GM12878 (cell line): ENCODE measurements around the gene BRD1. TPM values are rescaled to one million over a fixed set of nuclear protein-coding genes. Genes with fewer than 3 reads are reported as not detected.

Experiments used
- ATAC-seq: fragments of 200-7000 bp; cut with Tn5 transposase; 3 replicates; pipeline ENCODE4 v1.9.1; 2020; ENCODE audit warnings: mild to moderate bottlenecking, moderate library complexity
- BruUV-seq: library from RNA; stranded (reverse); fragments of 400-500 nt; replicated peaks from 2 replicates; lab custom pipeline; 2021; lab: Mats Ljungman, UMichigan
- CTCF ChIA-PET: fragments of 300-600 bp; sonication (Branson Sonifier 250); formaldehyde crosslinking; extraction: SDS; loops from one replicate; lab custom pipeline; 2021; ENCODE audit warnings: inconsistent platforms; lab: Yijun Ruan, JAX
- POLR2A ChIA-PET: fragments of 350-600 bp; formaldehyde crosslinking; extraction: SDS; loops from one replicate; lab custom pipeline; 2021; ENCODE audit warnings: inconsistent platforms; lab: Charles Lee
- RAD21 ChIA-PET: fragments of 300-600 bp; sonication (Branson Sonifier 250); formaldehyde crosslinking; loops from one replicate; lab custom pipeline; 2023; ENCODE audit warnings: antibody characterized with exemption; ENCODE audit not compliant: unreplicated experiment; lab: Charles Lee
- SMC1A ChIA-PET: fragments of 300-600 bp; sonication (Branson Sonifier 250); formaldehyde crosslinking; loops from one replicate; lab custom pipeline; 2023; ENCODE audit not compliant: unreplicated experiment, uncharacterized antibody; lab: Charles Lee
- DNase-seq: peaks from one replicate; pipeline ENCODE4 v3.0.0-alpha.2; 2011; ENCODE audit warnings: low read depth, low spot score
- FAIRE-seq: peaks from 3 replicates; lab custom pipeline; 2011; peaks lifted over from hg19 to GRCh38; lab: Jason Lieb, UNC
- H2AFZ ChIP-seq: 2 replicates; pipeline ENCODE4 v1.6.0; 2011; ENCODE audit warnings: low read depth, low read length, control low read depth; ENCODE audit not compliant: control insufficient read depth
- H3K27ac ChIP-seq: 2 replicates; pipeline ENCODE4 v1.5.1; 2011; ENCODE audit warnings: control low read depth; ENCODE audit not compliant: control insufficient read depth, insufficient read depth
- H3K27me3 ChIP-seq, 2 experiments: replicated peaks in 1 of 2; 2 replicates each; pipeline versions ENCODE4 v1.6.0 to v1.6.1; 2011; ENCODE audit warnings: low read length in 1 of 2; ENCODE audit not compliant: control insufficient read depth in 2 of 2, insufficient read depth in 2 of 2
- H3K36me3 ChIP-seq, 2 experiments: 2 replicates each; pipeline ENCODE4 v1.5.1; 2011; ENCODE audit warnings: low read length in 1 of 2; ENCODE audit not compliant: control insufficient read depth in 2 of 2, insufficient read depth in 2 of 2
- H3K4me1 ChIP-seq: 2 replicates; pipeline ENCODE4 v1.6.1; 2011; ENCODE audit warnings: mild to moderate bottlenecking, low read length, moderate library complexity, mixed read lengths; ENCODE audit not compliant: control insufficient read depth, insufficient read depth
- H3K4me2 ChIP-seq: 2 replicates; pipeline ENCODE4 v1.6.0; 2011; ENCODE audit warnings: control low read depth; ENCODE audit not compliant: control insufficient read depth, insufficient read depth
- H3K4me3 ChIP-seq: fragments of 200-600 bp; sonication (generic); 2 replicates; pipeline ENCODE4 v1.5.1; 2016
- H3K79me2 ChIP-seq: 2 replicates; pipeline ENCODE4 v1.6.0; 2011; ENCODE audit warnings: low read length; ENCODE audit not compliant: control insufficient read depth, insufficient read depth
- H3K9ac ChIP-seq: 2 replicates; pipeline ENCODE4 v1.8.0; 2011; ENCODE audit warnings: low read length, control low read depth, mixed read lengths; ENCODE audit not compliant: control insufficient read depth, insufficient read depth
- H3K9me3 ChIP-seq: replicated peaks from 3 replicates; pipeline ENCODE4 v1.5.1; 2011; ENCODE audit warnings: mild to moderate bottlenecking, low read length; ENCODE audit not compliant: control insufficient read depth, insufficient read depth
- H4K20me1 ChIP-seq: 2 replicates; pipeline ENCODE4 v1.6.0; 2011; ENCODE audit not compliant: control insufficient read depth, insufficient read depth
- POLR2A ChIP-seq: IDR thresholded peaks from 2 replicates; pipeline ENCODE4 v1.6.1; 2011; ENCODE audit warnings: low read depth, mild to moderate bottlenecking, low read length
- WGBS: methylation state at CpG from one replicate; pipeline ENCODE4 v1.1.6; 2016; ENCODE audit warnings: low lambda C conversion rate; ENCODE audit not compliant: insufficient replicate concordance, insufficient coverage; ENCODE audit errors: missing lambda C conversion rate; 5-methylcytosine and 5-hydroxymethylcytosine counted together
- in situ Hi-C: fragments of 300-500 bp; cut with MboI; formaldehyde crosslinking; loops from 9 replicates; pipeline ENCODE4 v1.14.3; 2018; ENCODE audit warnings: mixed read lengths
- intact Hi-C: fragments of 100-400 bp; cut with micrococcal nuclease; formaldehyde crosslinking; loops from one replicate; pipeline ENCODE4 v1.14.2; 2022; ENCODE audit not compliant: unreplicated experiment
- polyA plus RNA-seq, 11 experiments: library from polyadenylated mRNA; depleted of rRNA in 4 of 11; unstranded in 6 of 11; stranded (reverse) in 5 of 11; fragments of >200 nt; fragmentation: Nextera tagmentation in 4 of 11; fragmentation: Illumina TruSeq in 1 of 11; extraction: Ambion mirVana in 4 of 11; extraction: Trizol in 1 of 11; gene quantifications; 1 replicate in 1 of 11; 2 replicates in 10 of 11; pipeline versions ENCODE4 v1.2.1 to v1.2.3, GENCODE V29; 2011 to 2016; ENCODE audit warnings: inconsistent platforms in 2 of 11, missing spikeins in 2 of 11, low read depth in 1 of 11
- total RNA-seq, 4 experiments: library from RNA; depleted of rRNA in 3 of 4; stranded (reverse); fragments of >200 nt in 3 of 4; fragmentation: Illumina TruSeq in 1 of 4; extraction: Trizol in 1 of 4; gene quantifications; 2 replicates each; pipeline versions ENCODE4 v1.2.1 to v1.2.3, GENCODE V29; 2013 to 2021
- TF ChIP-seq, protein P1 (sequence below): fragments of 450-650 bp; IDR thresholded peaks from 2 replicates; pipeline ENCODE4 v1.6.1; 2017; ENCODE audit warnings: mild to moderate bottlenecking

Gene BRD1
- total and polyA plus RNA-seq, 10 of the 15 experiments (the other 5 are each of a cell fraction or from before 2014, with no cell fraction given) = 0.90 to 26.4 (median 7.1) TPM

DNA sequence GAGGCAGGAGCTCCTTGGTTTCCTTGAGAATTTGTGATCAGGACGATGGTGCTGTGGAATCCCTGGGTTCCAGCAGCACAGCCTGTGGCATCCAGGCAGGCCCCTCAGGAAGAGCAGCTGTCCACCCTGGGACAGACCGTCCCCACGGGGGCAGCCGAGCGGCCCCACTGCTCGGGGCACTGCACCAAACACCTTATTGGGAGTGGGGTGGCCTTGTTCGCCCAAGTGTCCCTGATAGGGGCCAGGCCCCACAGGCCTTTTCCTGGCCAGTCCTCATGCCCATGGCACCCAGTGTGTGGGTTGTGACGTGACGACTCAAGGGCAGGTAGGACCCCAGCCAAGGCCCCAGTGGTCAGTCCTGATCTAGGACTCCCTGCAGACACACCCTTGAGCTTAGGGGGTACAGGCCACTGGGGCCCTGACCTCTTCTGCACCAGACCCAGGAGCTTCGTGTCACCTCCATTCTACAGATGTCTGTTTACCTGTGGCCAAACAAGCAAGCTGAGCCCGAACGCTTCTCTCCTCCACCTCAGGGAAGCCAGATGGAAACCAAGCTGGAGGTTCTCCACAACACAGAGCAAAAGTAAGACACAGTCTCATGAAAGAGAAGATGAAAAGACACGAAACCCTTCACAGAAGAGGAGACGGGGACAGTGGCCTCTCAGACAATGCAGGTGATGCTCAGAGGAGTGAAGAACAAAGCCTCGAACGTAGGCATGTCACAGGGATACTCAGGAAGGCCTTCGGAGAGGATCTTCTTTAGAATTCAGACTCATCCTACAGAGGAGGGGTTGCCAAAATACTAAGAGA is 1.6 kb upstream of the BRD1 start:
- Histone ChIP-seq H4K20me1 (peaks cover 8% of the 10 kb centered on the region), H3K4me1 (peaks cover 32% of the 10 kb centered on the region), H2AFZ (peak overlapping the region; percentile 47; the same call in 1 of the 2 replicates), H3K79me2 (peaks cover 30% of the 10 kb centered on the region), H3K9ac (peak overlapping the region; percentile 31; the same call in 1 of the 2 replicates), H3K36me3 (no peaks in the 10 kb centered on the region), H3K4me2 (peak overlapping the region; percentile 68), H3K4me3 (peak overlapping the region; percentile 56), H3K27me3 (no peaks in the 10 kb centered on the region), H3K9me3 (peaks cover 3% of the 10 kb centered on the region), H3K27ac (peak overlapping the region; percentile 61)
- SMC1A ChIA-PET = interaction anchor here (0.8 to 1.4 kb wide), 5 partner anchors 9 to 52 kb away, joined by 3 to 5 read pairs (median 4); no protein-coding TSS in a partner anchor
- POLR2A ChIA-PET = interaction anchor here (0.6 to 1.3 kb wide), 4 partner anchors 10 to 51 kb away, joined by 3 to 6 read pairs (median 4); no protein-coding TSS in a partner anchor
- RAD21 ChIA-PET = interaction anchor here (1.3 kb wide), 1 partner anchor 10 kb away, joined by 3 read pairs; no protein-coding TSS in a partner anchor
- no TSS peak for BruUV-seq
- ATAC-seq = peak; percentile 5
- in situ Hi-C loops (no loop called here), intact Hi-C loops (no loop called here)
- no peak for DNase-seq
- no peak for FAIRE-seq
- CTCF ChIA-PET = interaction anchor here (0.6 to 0.7 kb wide), 2 partner anchors 10 to 88 kb away, joined by 3 to 4 read pairs; no protein-coding TSS in a partner anchor
- peak; percentile 0; the same call in 1 of the 2 replicates for TF ChIP-seq POLR2A
- TF ChIP-seq, protein P1, sequence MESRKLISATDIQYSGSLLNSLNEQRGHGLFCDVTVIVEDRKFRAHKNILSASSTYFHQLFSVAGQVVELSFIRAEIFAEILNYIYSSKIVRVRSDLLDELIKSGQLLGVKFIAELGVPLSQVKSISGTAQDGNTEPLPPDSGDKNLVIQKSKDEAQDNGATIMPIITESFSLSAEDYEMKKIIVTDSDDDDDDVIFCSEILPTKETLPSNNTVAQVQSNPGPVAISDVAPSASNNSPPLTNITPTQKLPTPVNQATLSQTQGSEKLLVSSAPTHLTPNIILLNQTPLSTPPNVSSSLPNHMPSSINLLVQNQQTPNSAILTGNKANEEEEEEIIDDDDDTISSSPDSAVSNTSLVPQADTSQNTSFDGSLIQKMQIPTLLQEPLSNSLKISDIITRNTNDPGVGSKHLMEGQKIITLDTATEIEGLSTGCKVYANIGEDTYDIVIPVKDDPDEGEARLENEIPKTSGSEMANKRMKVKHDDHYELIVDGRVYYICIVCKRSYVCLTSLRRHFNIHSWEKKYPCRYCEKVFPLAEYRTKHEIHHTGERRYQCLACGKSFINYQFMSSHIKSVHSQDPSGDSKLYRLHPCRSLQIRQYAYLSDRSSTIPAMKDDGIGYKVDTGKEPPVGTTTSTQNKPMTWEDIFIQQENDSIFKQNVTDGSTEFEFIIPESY = no peak
- WGBS = 74% methylated on average over 17 of the region's 17 CpGs
